ENCODE measurements around the gene CCDC92.

The CCDC92 gene

GRCh38 chr12:123896767-123897166, 75.9 kb downstream of the CCDC92 start:
- no peak for TF ChIP-seq CTCF (IDR thresholded peaks at IDR 0.05; ENCODE audit: low read depth, low read length, missing control alignments)
- Histone ChIP-seq H3K27ac (no peak overlapping the region), H3K27me3 (replicated peaks) (no peaks in the 10 kb centered on the region), H3K4me3 (ENCODE audit: low read depth, low read length) (no peak overlapping the region), H3K36me3 (replicated peaks) (no peaks in the 10 kb centered on the region)
- DNase-seq: no peak
- in situ Hi-C loops (cut with HindIII; ENCODE audit: low pct_ligation_motif_present, low sequenced_read_pairs): no loop called here

GRCh38 chr12:123895451-123895850, 77.2 kb downstream of the CCDC92 start:
- no peak overlapping the region for H3K4me3 ChIP-seq (ENCODE audit: low read depth, low read length)
- no peak for DNase-seq
- H3K36me3 ChIP-seq (replicated peaks): no peaks in the 10 kb centered on the region
- no peaks in the 10 kb centered on the region for H3K27me3 ChIP-seq (replicated peaks)
- in situ Hi-C loops (cut with HindIII; ENCODE audit: low pct_ligation_motif_present, low sequenced_read_pairs): no loop called here
- TF ChIP-seq CTCF (IDR thresholded peaks at IDR 0.05; ENCODE audit: low read depth, low read length, missing control alignments): no peak
- H3K27ac ChIP-seq: no peak overlapping the region

GRCh38 chr12:123894823-123895345, 77.7 kb downstream of the CCDC92 start:
- in situ Hi-C loops (cut with HindIII; ENCODE audit: low pct_ligation_motif_present, low sequenced_read_pairs): no loop called here
- Histone ChIP-seq H3K27me3 (replicated peaks) (no peaks in the 10 kb centered on the region), H3K27ac (no peak overlapping the region), H3K4me3 (ENCODE audit: low read depth, low read length) (no peak overlapping the region), H3K36me3 (replicated peaks) (no peaks in the 10 kb centered on the region)
- DNase-seq: no peak
- TF ChIP-seq CTCF (IDR thresholded peaks at IDR 0.05; ENCODE audit: low read depth, low read length, missing control alignments): no peak

GRCh38 chr12:123893276-123893675, 79.4 kb downstream of the CCDC92 start:
- Histone ChIP-seq H3K36me3 (replicated peaks) (no peaks in the 10 kb centered on the region), H3K27me3 (replicated peaks) (no peaks in the 10 kb centered on the region), H3K27ac (no peak overlapping the region), H3K4me3 (ENCODE audit: low read depth, low read length) (no peak overlapping the region)
- in situ Hi-C loops (cut with HindIII; ENCODE audit: low pct_ligation_motif_present, low sequenced_read_pairs): no loop called here
- TF ChIP-seq CTCF (IDR thresholded peaks at IDR 0.05; ENCODE audit: low read depth, low read length, missing control alignments): no peak
- DNase-seq: no peak

- Histone ChIP-seq H3K36me3 (replicated peaks) (no peaks in the 10 kb centered on the region), H3K27me3 (replicated peaks) (no peaks in the 10 kb centered on the region), H3K27ac (no peak overlapping the region), H3K4me3 (ENCODE audit: low read depth, low read length) (no peak overlapping the region)
- DNase-seq: no peak
- TF ChIP-seq CTCF (IDR thresholded peaks at IDR 0.05; ENCODE audit: low read depth, low read length, missing control alignments): no peak
- in situ Hi-C loops (cut with HindIII; ENCODE audit: low pct_ligation_motif_present, low sequenced_read_pairs): no loop called here
These were observed 79.8 kb downstream of the CCDC92 start for GRCh38 chr12:123892853-123893252.

GRCh38 chr12:123892180-123892559, 80.5 kb downstream of the CCDC92 start:
- Histone ChIP-seq H3K27me3 (replicated peaks) (no peaks in the 10 kb centered on the region), H3K27ac (no peak overlapping the region), H3K4me3 (ENCODE audit: low read depth, low read length) (no peak overlapping the region), H3K36me3 (replicated peaks) (no peaks in the 10 kb centered on the region)
- in situ Hi-C loops (cut with HindIII; ENCODE audit: low pct_ligation_motif_present, low sequenced_read_pairs): no loop called here
- no peak for TF ChIP-seq CTCF (IDR thresholded peaks at IDR 0.05; ENCODE audit: low read depth, low read length, missing control alignments)
- no peak for DNase-seq
